Memory B cell (primary cell): ENCODE data around the gene PHACTR1.

Source experiments
- ATAC-seq: fragments of 150-1000 bp; cut with Tn5 transposase; 2 replicates; pipeline ENCODE4 v1.10.0; 2021; ENCODE audit warnings: low read depth, mild to moderate bottlenecking, moderate library complexity
- DNase-seq, 2 donors: peaks; one replicate each; pipeline ENCODE4 v3.0.0; 2022; ENCODE audit warnings: low spot score in 2 of 2
- H3K27ac Mint-ChIP-seq: one replicate; pipeline ENCODE4 v1.8.0; 2022; ENCODE audit warnings: mild to moderate bottlenecking, moderate library complexity, mixed read lengths
- H3K27me3 Mint-ChIP-seq: one replicate; pipeline ENCODE4 v1.8.0; 2022; ENCODE audit warnings: mixed read lengths
- H3K36me3 Mint-ChIP-seq: one replicate; pipeline ENCODE4 v1.8.0; 2022; ENCODE audit warnings: mild to moderate bottlenecking, mixed read lengths
- H3K4me1 Mint-ChIP-seq: one replicate; pipeline ENCODE4 v1.8.0; 2022; ENCODE audit warnings: mixed read lengths
- H3K4me3 Mint-ChIP-seq: one replicate; pipeline ENCODE4 v1.8.0; 2022; ENCODE audit warnings: mild to moderate bottlenecking, moderate library complexity, mixed read lengths
- H3K9me3 Mint-ChIP-seq: one replicate; pipeline ENCODE4 v1.8.0; 2022; ENCODE audit warnings: mixed read lengths

PHACTR1 gene

GRCh38 chr6:12957321-12958051, 240.9 kb downstream of the PHACTR1 start:
- peak; percentile 73 for ATAC-seq
- H3K27me3 Mint-ChIP-seq: peaks cover 18% of the 10 kb centered on the region
- H3K4me3 Mint-ChIP-seq: peak overlapping the region; percentile 82
- H3K36me3 Mint-ChIP-seq: no peaks in the 10 kb centered on the region
- H3K9me3 Mint-ChIP-seq: no peaks in the 10 kb centered on the region
- peak; percentile 17 to 27 for DNase-seq
- H3K27ac Mint-ChIP-seq: no peak overlapping the region
- peaks cover 17% of the 10 kb centered on the region for H3K4me1 Mint-ChIP-seq

GRCh38 chr6:12958052-12958706, 241.6 kb downstream of the PHACTR1 start:
- Mint-ChIP-seq H3K4me3 (peak overlapping the region; percentile 82), H3K27ac (no peak overlapping the region), H3K9me3 (no peaks in the 10 kb centered on the region), H3K4me1 (peaks cover 23% of the 10 kb centered on the region), H3K36me3 (no peaks in the 10 kb centered on the region), H3K27me3 (peaks cover 18% of the 10 kb centered on the region)
- DNase-seq (no peak), ATAC-seq (no peak)

- Mint-ChIP-seq H3K4me1 (peaks cover 19% of the 10 kb centered on the region), H3K9me3 (no peaks in the 10 kb centered on the region), H3K36me3 (no peaks in the 10 kb centered on the region), H3K27ac (no peak overlapping the region), H3K4me3 (no peak overlapping the region), H3K27me3 (peaks cover 16% of the 10 kb centered on the region)
- DNase-seq: no peak
- no peak for ATAC-seq
Observed at GRCh38 chr6:12961761-12962160, 245.2 kb downstream of the PHACTR1 start.

- Mint-ChIP-seq H3K36me3 (no peaks in the 10 kb centered on the region), H3K9me3 (no peaks in the 10 kb centered on the region), H3K27ac (no peak overlapping the region), H3K27me3 (peaks cover 16% of the 10 kb centered on the region), H3K4me1 (peaks cover 15% of the 10 kb centered on the region), H3K4me3 (no peak overlapping the region)
- DNase-seq (no peak), ATAC-seq (no peak)
Observed at GRCh38 chr6:12962529-12962928, 246.0 kb downstream of the PHACTR1 start.

- H3K4me3 Mint-ChIP-seq: no peak overlapping the region
- ATAC-seq (peak; percentile 60), DNase-seq (no peak)
- H3K9me3 Mint-ChIP-seq: no peaks in the 10 kb centered on the region
- H3K27me3 Mint-ChIP-seq: peaks cover 13% of the 10 kb centered on the region
- H3K36me3 Mint-ChIP-seq: no peaks in the 10 kb centered on the region
- no peak overlapping the region for H3K27ac Mint-ChIP-seq
- H3K4me1 Mint-ChIP-seq: peaks cover 11% of the 10 kb centered on the region
Observed at GRCh38 chr6:12962987-12963386, 246.4 kb downstream of the PHACTR1 start.

GRCh38 chr6:12963567-12963966, 247.0 kb downstream of the PHACTR1 start:
- ATAC-seq: no peak
- H3K36me3 Mint-ChIP-seq: no peaks in the 10 kb centered on the region
- DNase-seq: no peak
- H3K4me3 Mint-ChIP-seq: no peak overlapping the region
- H3K4me1 Mint-ChIP-seq: peaks cover 6% of the 10 kb centered on the region
- no peaks in the 10 kb centered on the region for H3K9me3 Mint-ChIP-seq
- H3K27ac Mint-ChIP-seq: no peak overlapping the region
- H3K27me3 Mint-ChIP-seq: peaks cover 8% of the 10 kb centered on the region

GRCh38 chr6:12967686-12968085, 251.1 kb downstream of the PHACTR1 start:
- Mint-ChIP-seq H3K4me3 (no peak overlapping the region), H3K9me3 (no peaks in the 10 kb centered on the region), H3K36me3 (no peaks in the 10 kb centered on the region), H3K27me3 (peaks cover 12% of the 10 kb centered on the region), H3K4me1 (peaks cover 6% of the 10 kb centered on the region), H3K27ac (no peak overlapping the region)
- ATAC-seq (no peak), DNase-seq (no peak)

GRCh38 chr6:12968290-12968689, 251.7 kb downstream of the PHACTR1 start:
- Mint-ChIP-seq H3K4me1 (no peaks in the 10 kb centered on the region), H3K9me3 (no peaks in the 10 kb centered on the region), H3K36me3 (no peaks in the 10 kb centered on the region), H3K27me3 (peaks cover 14% of the 10 kb centered on the region), H3K4me3 (no peak overlapping the region), H3K27ac (no peak overlapping the region)
- ATAC-seq (no peak), DNase-seq (no peak)

GRCh38 chr6:12968839-12969558, 252.4 kb downstream of the PHACTR1 start:
- Mint-ChIP-seq H3K27me3 (peaks cover 14% of the 10 kb centered on the region), H3K9me3 (no peaks in the 10 kb centered on the region), H3K27ac (no peak overlapping the region), H3K4me3 (no peak overlapping the region), H3K4me1 (no peaks in the 10 kb centered on the region), H3K36me3 (no peaks in the 10 kb centered on the region)
- DNase-seq (no peak), ATAC-seq (no peak)

GRCh38 chr6:12969966-12970365, 253.4 kb downstream of the PHACTR1 start:
- Mint-ChIP-seq H3K9me3 (no peaks in the 10 kb centered on the region), H3K4me1 (no peaks in the 10 kb centered on the region), H3K27me3 (peaks cover 19% of the 10 kb centered on the region)

GRCh38 chr6:12973386-12973785, 256.8 kb downstream of the PHACTR1 start:
- no peaks in the 10 kb centered on the region for H3K36me3 Mint-ChIP-seq
- no peak overlapping the region for H3K27ac Mint-ChIP-seq
- H3K4me1 Mint-ChIP-seq: no peaks in the 10 kb centered on the region
- peaks cover 16% of the 10 kb centered on the region for H3K27me3 Mint-ChIP-seq
- DNase-seq (no peak), ATAC-seq (no peak)
- no peak overlapping the region for H3K4me3 Mint-ChIP-seq
- H3K9me3 Mint-ChIP-seq: no peaks in the 10 kb centered on the region

More at GRCh38 chr6:12969966-12970365, 253.4 kb downstream of the PHACTR1 start:
- no peak overlapping the region for H3K27ac Mint-ChIP-seq
- DNase-seq: no peak
- no peak for ATAC-seq
- no peaks in the 10 kb centered on the region for H3K36me3 Mint-ChIP-seq
- no peak overlapping the region for H3K4me3 Mint-ChIP-seq

GRCh38 chr6:12974551-12974950, 258.0 kb downstream of the PHACTR1 start:
- Mint-ChIP-seq H3K9me3 (no peaks in the 10 kb centered on the region), H3K27me3 (peaks cover 16% of the 10 kb centered on the region), H3K4me3 (no peak overlapping the region), H3K27ac (no peak overlapping the region), H3K36me3 (no peaks in the 10 kb centered on the region), H3K4me1 (no peaks in the 10 kb centered on the region)
- DNase-seq: no peak
- no peak for ATAC-seq

GRCh38 chr6:12976366-12976765, 259.8 kb downstream of the PHACTR1 start:
- Mint-ChIP-seq H3K27me3 (peaks cover 13% of the 10 kb centered on the region), H3K4me3 (no peak overlapping the region), H3K9me3 (no peaks in the 10 kb centered on the region), H3K27ac (no peak overlapping the region), H3K36me3 (no peaks in the 10 kb centered on the region), H3K4me1 (no peaks in the 10 kb centered on the region)
- DNase-seq: no peak
- ATAC-seq: no peak

GRCh38 chr6:12977206-12977605, 260.6 kb downstream of the PHACTR1 start:
- peaks cover 3% of the 10 kb centered on the region for H3K9me3 Mint-ChIP-seq
- H3K27me3 Mint-ChIP-seq: peaks cover 14% of the 10 kb centered on the region
- ATAC-seq (no peak), DNase-seq (no peak)
- H3K27ac Mint-ChIP-seq: no peak overlapping the region
- no peak overlapping the region for H3K4me3 Mint-ChIP-seq
- no peaks in the 10 kb centered on the region for H3K36me3 Mint-ChIP-seq
- H3K4me1 Mint-ChIP-seq: no peaks in the 10 kb centered on the region
